NB4 (cell line): ENCODE results near the gene BMPER.

ENCODE experiments used
- CTCF ChIP-seq: IDR thresholded peaks from one replicate; pipeline ENCODE4 v1.5.1; 2012; ENCODE audit warnings: low read depth, low read length
- MAX ChIP-seq: IDR thresholded peaks from 2 replicates; pipeline ENCODE4 v1.6.1; 2011; ENCODE audit warnings: low read depth, low read length
- MYC ChIP-seq: IDR thresholded peaks from 2 replicates; pipeline ENCODE4 v1.6.1; 2011; ENCODE audit warnings: low read depth, low read length
- POLR2A ChIP-seq: IDR thresholded peaks from 2 replicates; pipeline ENCODE4 v1.6.1; 2011; ENCODE audit warnings: mild to moderate bottlenecking; ENCODE audit not compliant: insufficient read length; ENCODE audit errors: extremely low read depth

GRCh38 chr7:34189031-34189430 is 283.7 kb downstream of the BMPER start:
- TF ChIP-seq CTCF (no peak), POLR2A (no peak), MAX (no peak), MYC (no peak)
